A673 (cell line): ENCODE results near the gene ATG4D. TPM values are rescaled to one million over a fixed set of nuclear protein-coding genes. Genes with fewer than 3 reads are reported as not detected.

Source experiments
- BruUV-seq: library from RNA; stranded (reverse); fragments of 400-500 nt; replicated peaks from 2 replicates; lab custom pipeline; 2021; lab: Mats Ljungman, UMichigan
- CTCF ChIA-PET: fragments of 300-600 bp; sonication (Branson Sonifier 250); formaldehyde crosslinking; loops from one replicate; lab custom pipeline; 2022; ENCODE audit warnings: antibody characterized with exemption; lab: Charles Lee
- POLR2A ChIA-PET: fragments of 300-600 bp; sonication (Branson Sonifier 250); formaldehyde crosslinking; loops from one replicate; lab custom pipeline; 2022; ENCODE audit warnings: antibody characterized with exemption; ENCODE audit not compliant: low non-redundant PET; lab: Charles Lee
- DNase-seq: peaks from one replicate; pipeline ENCODE4 v3.0.0-alpha.2; 2015; ENCODE audit warnings: low spot score
- H3K27ac ChIP-seq: fragments of 200-600 bp; sonication (generic); 2 replicates; pipeline ENCODE4 v1.5.1; 2016; ENCODE audit warnings: mixed run types, low read depth, mild to moderate bottlenecking, mixed read lengths, antibody characterized with exemption, low read length; ENCODE audit not compliant: poor library complexity, severe bottlenecking
- H3K27me3 ChIP-seq: fragments of 200-600 bp; sonication (generic); replicated peaks from 2 replicates; pipeline ENCODE4 v1.6.1; 2017; ENCODE audit warnings: mixed run types, low read depth, mild to moderate bottlenecking, mixed read lengths, antibody characterized with exemption, low read length; ENCODE audit not compliant: insufficient read depth, poor library complexity
- H3K36me3 ChIP-seq: fragments of 200-600 bp; sonication (generic); 2 replicates; pipeline ENCODE4 v1.6.1; 2016; ENCODE audit warnings: mixed run types, mild to moderate bottlenecking, mixed read lengths, antibody characterized with exemption, low read length; ENCODE audit not compliant: insufficient read depth, poor library complexity, severe bottlenecking
- H3K4me1 ChIP-seq: fragments of 200-600 bp; sonication (generic); 2 replicates; pipeline ENCODE4 v1.6.1; 2017; ENCODE audit warnings: mixed run types, mild to moderate bottlenecking, mixed read lengths, antibody characterized with exemption, low read length; ENCODE audit not compliant: insufficient read depth, poor library complexity, severe bottlenecking
- H3K4me3 ChIP-seq: fragments of 200-600 bp; sonication (generic); 2 replicates; pipeline ENCODE4 v1.5.1; 2016; ENCODE audit warnings: low read depth, mixed run types, mild to moderate bottlenecking, mixed read lengths, low read length; ENCODE audit not compliant: poor library complexity, severe bottlenecking
- H3K9me3 ChIP-seq: fragments of 200-600 bp; sonication (generic); 2 replicates; pipeline ENCODE4 v1.6.1; 2016; ENCODE audit warnings: mixed run types, low read depth, mild to moderate bottlenecking, mixed read lengths, antibody characterized with exemption, low read length; ENCODE audit not compliant: poor library complexity, severe bottlenecking
- CTCF ChIP-seq: fragments of 300-800, 200-600 bp; sonication (generic); conservative IDR thresholded peaks from 2 replicates; pipeline ENCODE4 v1.5.1; 2017; ENCODE audit warnings: low read depth, mild to moderate bottlenecking, antibody characterized with exemption, low read length, moderate library complexity, mixed read lengths
- EZH2 ChIP-seq: fragments of 200-600 bp; sonication (generic); IDR thresholded peaks from 2 replicates; pipeline ENCODE4 v1.6.1; 2017; ENCODE audit warnings: borderline replicate concordance, low read depth, mild to moderate bottlenecking, mixed read lengths, antibody characterized with exemption, low read length; ENCODE audit not compliant: poor library complexity, severe bottlenecking
- intact Hi-C: fragments of 100-400 bp; cut with micrococcal nuclease; formaldehyde crosslinking; loops from one replicate; pipeline ENCODE4 v1.10.0; 2022; ENCODE audit not compliant: unreplicated experiment
- microRNA-seq: library from miRNA; unstranded; fragments of <30 nt; microRNA quantifications from one replicate; pipeline ENCODE4 v1.2.0, GENCODE V29; 2021
- total RNA-seq: library from RNA; stranded (reverse); gene quantifications from 2 replicates; pipeline ENCODE4 v1.2.3, GENCODE V29; 2021

The ATG4D gene
- total RNA-seq, 1 experiment from 2014 or later = 52.1 TPM

- intact Hi-C loops = no loop called here
- H3K36me3 ChIP-seq = no peaks in the 10 kb centered on the region
- POLR2A ChIA-PET = interaction anchor here (0.5 kb wide), 1 partner anchor 165 kb away, joined by 3 read pairs; no protein-coding TSS in a partner anchor
- H3K4me3 ChIP-seq = no peak overlapping the region
- TF ChIP-seq CTCF (no peak), EZH2 (no peak)
- DNase-seq = no peak
- H3K27me3 ChIP-seq = no peaks in the 10 kb centered on the region
- no TSS peak for BruUV-seq
- H3K9me3 ChIP-seq = no peaks in the 10 kb centered on the region
- no peak overlapping the region for H3K27ac ChIP-seq
- CTCF ChIA-PET = interaction anchor here (0.6 to 1.2 kb wide), 4 partner anchors 21 to 118 kb away, joined by 3 to 6 read pairs (median 4); no protein-coding TSS in a partner anchor
- peaks cover 2% of the 10 kb centered on the region for H3K4me1 ChIP-seq
Observed at GRCh38 chr19:10601999-10602329, 58.3 kb downstream of the ATG4D start.

- no TSS peak for BruUV-seq
- Histone ChIP-seq H3K4me1 (peaks cover 2% of the 10 kb centered on the region), H3K4me3 (peak overlapping the region; percentile 92), H3K27ac (peak overlapping the region; percentile 79), H3K36me3 (no peaks in the 10 kb centered on the region), H3K9me3 (no peaks in the 10 kb centered on the region), H3K27me3 (no peaks in the 10 kb centered on the region)
- TF ChIP-seq EZH2 = no peak
- no peak for TF ChIP-seq CTCF
- POLR2A ChIA-PET = interaction anchor here (0.5 kb wide), 1 partner anchor 164 kb away, joined by 3 read pairs; no protein-coding TSS in a partner anchor
- intact Hi-C loops = no loop called here
- CTCF ChIA-PET = interaction anchor here (0.6 to 1.2 kb wide), 4 partner anchors 21 to 119 kb away, joined by 3 to 6 read pairs (median 4); no protein-coding TSS in a partner anchor
- peak; percentile 88 for DNase-seq
Observed at GRCh38 chr19:10602330-10603083, 58.8 kb downstream of the ATG4D start.

Small RNA genes within 50 kb of the gene (microRNA-seq; reads per million reads assigned to microRNA genes)
- not detected for gene MIR1238

Other genes with a start within 250 kb of the ATG4D start
- gene ZGLP1, start 234.1 kb upstream of the ATG4D start, total RNA-seq = 7.2 TPM in 2 replicates
- gene FDX2, start 227.9 kb upstream of the ATG4D start, total RNA-seq = 26.7 and 29.9 TPM in 2 replicates
- gene RAVER1, start 210.4 kb upstream of the ATG4D start, total RNA-seq = 84.6 and 87.7 TPM in 2 replicates
- 2.6 and 3.2 TPM in 2 replicates for gene ICAM3, start 204.3 kb upstream of the ATG4D start, total RNA-seq
- gene TYK2, start 163.3 kb upstream of the ATG4D start, total RNA-seq = 118 and 121 TPM in 2 replicates
- gene CDC37, start 140.4 kb upstream of the ATG4D start, total RNA-seq = 272 and 288 TPM in 2 replicates
- 32.5 and 40.1 TPM in 2 replicates for gene PDE4A, start 123.4 kb upstream of the ATG4D start, total RNA-seq
- 112 TPM in 2 replicates for gene KEAP1, start 40.5 kb upstream of the ATG4D start, total RNA-seq
- 0.41 and 1.1 TPM in 2 replicates for gene S1PR5, start 26.5 kb upstream of the ATG4D start, total RNA-seq
- 45.2 and 47.8 TPM in 2 replicates for gene KRI1, start 22.1 kb downstream of the ATG4D start, total RNA-seq
- 12.7 and 14.6 TPM in 2 replicates for gene CDKN2D, start 25.1 kb downstream of the ATG4D start, total RNA-seq
- 2.5 and 2.8 TPM in 2 replicates for gene AP1M2, start 43.4 kb downstream of the ATG4D start, total RNA-seq
- gene SLC44A2, start 81.6 kb downstream of the ATG4D start, total RNA-seq = 35.4 and 52.2 TPM in 2 replicates
- 665 and 683 TPM in 2 replicates for gene ILF3, start 110.4 kb downstream of the ATG4D start, total RNA-seq
- 82.4 and 89.6 TPM in 2 replicates for gene QTRT1, start 157.5 kb downstream of the ATG4D start, total RNA-seq
- 143 and 155 TPM in 2 replicates for gene DNM2, start 174.2 kb downstream of the ATG4D start, total RNA-seq